K562 (cell line): ENCODE measurements around the gene TMEM25.
A peak's percentile ranks its signal among the peaks of the same experiment; 100 is the strongest.

ENCODE experiments used
- CEBPB ChIP-seq: fragments of 450-650 bp; IDR thresholded peaks from 2 replicates; pipeline ENCODE4 v1.6.1; 2016; ENCODE audit warnings: missing genetic modification characterization, missing compliant biosample characterization
- CHD4 ChIP-seq: fragments of 200-600 bp; sonication (generic); IDR thresholded peaks from 3 replicates; pipeline ENCODE4 v1.6.1; 2012; ENCODE audit warnings: low read depth, mild to moderate bottlenecking, mixed read lengths, low read length, inconsistent platforms; ENCODE audit not compliant: insufficient read depth, insufficient replicate concordance, poor library complexity, severe bottlenecking
- SP1 ChIP-seq: sonication (generic); formaldehyde crosslinking; IDR thresholded peaks from 2 replicates; pipeline ENCODE4 v1.8.1; 2022; ENCODE audit warnings: mild to moderate bottlenecking, missing genetic modification reagents
- TCF7L2 ChIP-seq: fragments of 150-350 bp; IDR thresholded peaks from 2 replicates; pipeline ENCODE4 v1.6.1; 2016; ENCODE audit warnings: low read depth, mild to moderate bottlenecking, low read length, moderate library complexity
- TF ChIP-seq, protein P1 (sequence below), 3 experiments: IDR thresholded peaks in 2 of 3; conservative IDR thresholded peaks in 1 of 3; 2 replicates each; pipeline ENCODE4 v1.5.1; 2011 to 2012; ENCODE audit warnings: low read length in 3 of 3, mild to moderate bottlenecking in 3 of 3, control low read depth in 2 of 3, improper control_type of control experiment in 1 of 3, inconsistent platforms in 1 of 3, low read depth in 1 of 3, mixed read lengths in 1 of 3, moderate library complexity in 1 of 3; ENCODE audit not compliant: insufficient read depth in 2 of 3
- TF ChIP-seq, protein P2 (sequence below): fragments of 450-650 bp; IDR thresholded peaks from 2 replicates; pipeline ENCODE4 v1.6.1; 2016; ENCODE audit warnings: low read depth

DNA sequence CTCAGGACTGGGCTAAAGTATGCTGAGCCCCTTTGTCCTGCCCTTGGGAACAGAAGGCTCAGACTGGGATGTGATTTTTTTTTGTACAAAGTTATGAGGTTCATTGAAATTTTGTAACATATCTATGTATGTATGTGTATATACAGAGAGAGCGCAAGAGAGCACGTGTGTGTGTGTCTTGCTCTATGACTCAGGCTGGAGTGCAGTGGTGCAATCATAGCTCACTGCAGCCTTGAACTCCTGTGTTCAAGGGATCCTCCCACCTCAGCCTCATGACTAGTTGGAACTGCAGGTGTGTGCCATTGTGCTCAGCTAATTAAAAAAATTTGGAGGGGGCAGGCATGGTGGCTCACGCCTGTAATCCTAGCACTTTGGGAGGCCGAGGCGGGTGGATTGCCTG is 5.7 kb downstream of the TMEM25 start:
- 0 out of 2 replicates have a peak, but pooled peaks have one; percentile 13 for TF ChIP-seq CEBPB (tag)
- TF ChIP-seq, protein P1, sequence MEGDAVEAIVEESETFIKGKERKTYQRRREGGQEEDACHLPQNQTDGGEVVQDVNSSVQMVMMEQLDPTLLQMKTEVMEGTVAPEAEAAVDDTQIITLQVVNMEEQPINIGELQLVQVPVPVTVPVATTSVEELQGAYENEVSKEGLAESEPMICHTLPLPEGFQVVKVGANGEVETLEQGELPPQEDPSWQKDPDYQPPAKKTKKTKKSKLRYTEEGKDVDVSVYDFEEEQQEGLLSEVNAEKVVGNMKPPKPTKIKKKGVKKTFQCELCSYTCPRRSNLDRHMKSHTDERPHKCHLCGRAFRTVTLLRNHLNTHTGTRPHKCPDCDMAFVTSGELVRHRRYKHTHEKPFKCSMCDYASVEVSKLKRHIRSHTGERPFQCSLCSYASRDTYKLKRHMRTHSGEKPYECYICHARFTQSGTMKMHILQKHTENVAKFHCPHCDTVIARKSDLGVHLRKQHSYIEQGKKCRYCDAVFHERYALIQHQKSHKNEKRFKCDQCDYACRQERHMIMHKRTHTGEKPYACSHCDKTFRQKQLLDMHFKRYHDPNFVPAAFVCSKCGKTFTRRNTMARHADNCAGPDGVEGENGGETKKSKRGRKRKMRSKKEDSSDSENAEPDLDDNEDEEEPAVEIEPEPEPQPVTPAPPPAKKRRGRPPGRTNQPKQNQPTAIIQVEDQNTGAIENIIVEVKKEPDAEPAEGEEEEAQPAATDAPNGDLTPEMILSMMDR (IDR thresholded peaks at IDR 0.05 in 2 of 3, conservative IDR thresholded peaks at IDR 0.05 in 1 of 3; ENCODE audit: insufficient read depth in 2 of 3, low read depth in 1 of 3, low read length in 3 of 3) = no peak
- TF ChIP-seq CHD4 = no peak
- TF ChIP-seq TCF7L2 = no peak
- TF ChIP-seq, protein P2, sequence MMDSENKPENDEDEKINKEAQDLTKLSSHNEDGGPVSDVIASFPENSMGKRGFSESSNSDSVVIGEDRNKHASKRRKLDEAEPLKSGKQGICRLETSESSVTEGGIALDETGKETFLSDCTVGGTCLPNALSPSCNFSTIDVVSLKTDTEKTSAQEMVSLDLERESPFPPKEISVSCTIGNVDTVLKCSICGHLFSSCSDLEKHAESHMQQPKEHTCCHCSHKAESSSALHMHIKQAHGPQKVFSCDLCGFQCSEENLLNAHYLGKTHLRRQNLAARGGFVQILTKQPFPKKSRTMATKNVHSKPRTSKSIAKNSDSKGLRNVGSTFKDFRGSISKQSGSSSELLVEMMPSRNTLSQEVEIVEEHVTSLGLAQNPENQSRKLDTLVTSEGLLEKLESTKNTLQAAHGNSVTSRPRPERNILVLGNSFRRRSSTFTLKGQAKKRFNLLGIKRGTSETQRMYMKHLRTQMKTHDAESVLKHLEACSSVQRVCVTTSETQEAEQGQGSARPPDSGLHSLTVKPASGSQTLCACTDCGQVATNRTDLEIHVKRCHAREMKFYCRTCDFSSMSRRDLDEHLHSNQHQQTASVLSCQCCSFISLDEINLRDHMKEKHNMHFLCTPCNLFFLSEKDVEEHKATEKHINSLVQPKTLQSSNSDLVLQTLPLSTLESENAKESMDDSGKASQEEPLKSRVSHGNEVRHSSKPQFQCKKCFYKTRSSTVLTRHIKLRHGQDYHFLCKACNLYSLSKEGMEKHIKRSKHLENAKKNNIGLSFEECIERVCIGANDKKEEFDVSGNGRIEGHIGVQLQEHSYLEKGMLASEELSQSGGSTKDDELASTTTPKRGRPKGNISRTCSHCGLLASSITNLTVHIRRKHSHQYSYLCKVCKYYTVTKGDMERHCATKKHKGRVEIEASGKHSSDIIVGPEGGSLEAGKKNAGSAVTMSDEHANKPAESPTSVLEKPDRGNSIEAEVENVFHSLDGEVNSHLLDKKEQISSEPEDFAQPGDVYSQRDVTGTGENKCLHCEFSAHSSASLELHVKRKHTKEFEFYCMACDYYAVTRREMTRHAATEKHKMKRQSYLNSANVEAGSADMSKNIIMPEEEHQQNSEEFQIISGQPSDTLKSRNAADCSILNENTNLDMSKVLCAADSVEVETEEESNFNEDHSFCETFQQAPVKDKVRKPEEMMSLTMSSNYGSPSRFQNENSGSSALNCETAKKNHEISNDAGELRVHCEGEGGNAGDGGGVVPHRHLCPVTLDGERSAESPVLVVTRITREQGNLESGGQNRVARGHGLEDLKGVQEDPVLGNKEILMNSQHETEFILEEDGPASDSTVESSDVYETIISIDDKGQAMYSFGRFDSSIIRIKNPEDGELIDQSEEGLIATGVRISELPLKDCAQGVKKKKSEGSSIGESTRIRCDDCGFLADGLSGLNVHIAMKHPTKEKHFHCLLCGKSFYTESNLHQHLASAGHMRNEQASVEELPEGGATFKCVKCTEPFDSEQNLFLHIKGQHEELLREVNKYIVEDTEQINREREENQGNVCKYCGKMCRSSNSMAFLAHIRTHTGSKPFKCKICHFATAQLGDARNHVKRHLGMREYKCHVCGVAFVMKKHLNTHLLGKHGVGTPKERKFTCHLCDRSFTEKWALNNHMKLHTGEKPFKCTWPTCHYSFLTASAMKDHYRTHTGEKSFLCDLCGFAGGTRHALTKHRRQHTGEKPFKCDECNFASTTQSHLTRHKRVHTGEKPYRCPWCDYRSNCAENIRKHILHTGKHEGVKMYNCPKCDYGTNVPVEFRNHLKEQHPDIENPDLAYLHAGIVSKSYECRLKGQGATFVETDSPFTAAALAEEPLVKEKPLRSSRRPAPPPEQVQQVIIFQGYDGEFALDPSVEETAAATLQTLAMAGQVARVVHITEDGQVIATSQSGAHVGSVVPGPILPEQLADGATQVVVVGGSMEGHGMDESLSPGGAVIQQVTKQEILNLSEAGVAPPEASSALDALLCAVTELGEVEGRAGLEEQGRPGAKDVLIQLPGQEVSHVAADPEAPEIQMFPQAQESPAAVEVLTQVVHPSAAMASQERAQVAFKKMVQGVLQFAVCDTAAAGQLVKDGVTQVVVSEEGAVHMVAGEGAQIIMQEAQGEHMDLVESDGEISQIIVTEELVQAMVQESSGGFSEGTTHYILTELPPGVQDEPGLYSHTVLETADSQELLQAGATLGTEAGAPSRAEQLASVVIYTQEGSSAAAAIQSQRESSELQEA = no peak
- no peak for TF ChIP-seq SP1 (CRISPR knock-in tag)
